Stimulated activated CD4-positive, alpha-beta T cell treated with anti-CD3 and anti-CD28 coated beads, TNF-alpha, amount 100 ng/mL, for 4 hours (primary cell): Measurements from ENCODE around the gene FEM1B.

Experiments used
- DNase-seq, 3 experiments: peaks; one replicate each; pipeline ENCODE4 v3.0.0-alpha.2; 2020; ENCODE audit warnings: low read depth in 3 of 3

Gene FEM1B

DNA sequence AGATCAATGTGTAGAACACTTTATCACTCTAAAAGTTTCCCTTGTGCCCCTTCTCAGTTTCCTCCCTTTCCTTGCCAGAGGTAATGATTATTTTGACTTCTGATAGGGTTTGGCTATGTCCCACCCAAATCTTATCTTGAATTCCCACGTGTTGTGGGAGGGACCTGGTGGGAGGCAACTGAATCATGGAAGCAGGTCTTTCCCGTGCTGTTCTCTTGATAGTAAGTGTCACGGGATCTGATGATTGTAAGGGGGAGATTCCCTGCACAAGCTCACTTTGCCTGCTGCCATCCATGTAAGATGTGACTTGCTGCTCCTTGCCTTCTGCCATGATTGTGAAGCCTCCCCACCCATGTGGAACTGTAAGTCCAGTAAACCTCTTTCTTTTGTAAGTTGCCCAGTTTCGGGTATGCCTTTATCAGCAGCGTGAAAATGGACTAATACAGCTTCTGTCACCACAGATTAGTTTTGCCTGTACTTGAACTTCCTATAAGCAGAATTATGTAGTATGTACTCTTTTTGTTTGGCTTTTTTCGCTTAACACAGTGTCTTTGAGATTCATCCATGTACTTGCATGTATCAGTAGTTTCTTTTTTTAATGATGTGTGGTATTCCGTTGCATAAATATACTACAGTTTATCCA, 7.2 kb downstream of the FEM1B start:
- no peak for DNase-seq

DNA sequence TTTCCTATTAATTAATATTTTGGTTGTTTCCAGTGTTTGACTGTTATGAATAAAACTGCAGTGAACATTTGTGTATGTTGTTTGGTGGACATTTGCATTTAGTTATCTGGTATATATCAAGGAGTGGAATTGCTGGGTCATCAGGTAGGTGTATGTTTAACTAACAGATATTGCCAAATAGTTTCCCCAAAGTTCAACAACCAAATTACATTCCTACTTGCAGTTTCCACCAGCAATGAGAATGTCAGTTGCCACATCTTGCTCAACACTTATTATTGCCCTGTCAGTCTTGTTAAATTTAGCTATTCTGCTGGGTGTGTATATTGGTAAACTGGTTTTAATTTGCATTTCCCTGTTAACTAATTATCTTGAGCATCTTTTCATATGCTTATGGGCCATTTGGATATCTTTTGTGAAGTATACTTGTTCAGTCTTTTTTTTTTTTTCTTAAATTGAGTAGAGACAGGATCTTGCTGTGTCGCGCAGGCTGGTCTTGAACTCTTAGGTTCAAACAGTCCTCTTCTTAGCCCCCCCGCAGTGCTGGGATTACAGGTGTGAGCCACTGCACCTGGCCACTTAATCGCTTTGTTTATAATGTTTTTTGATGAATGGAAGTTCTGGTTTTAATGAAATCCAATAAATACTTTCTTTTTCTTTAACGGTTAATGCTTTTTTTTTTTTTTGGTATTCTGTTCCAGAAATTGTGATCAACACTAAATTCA, 7.9 kb downstream of the FEM1B start:
- DNase-seq, result no peak

DNA sequence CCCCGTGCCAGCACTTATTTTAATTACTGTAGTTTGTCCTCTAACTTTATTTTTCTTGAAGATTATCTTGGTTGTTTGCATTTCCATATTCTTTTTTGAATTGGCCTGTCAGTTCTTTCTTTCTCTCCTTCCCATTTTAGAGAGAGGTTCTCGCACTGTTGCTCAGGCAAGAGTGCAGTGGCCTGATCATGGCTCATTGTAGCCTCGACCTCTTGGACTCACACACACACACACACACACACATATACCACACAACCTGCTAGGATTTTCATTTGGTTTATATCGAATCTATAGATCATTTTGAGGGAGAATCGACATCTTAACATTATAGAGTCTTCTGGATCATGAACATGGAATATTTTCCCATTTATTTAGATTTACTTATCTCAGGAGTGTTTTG, 8.7 kb downstream of the FEM1B start:
- no peak for DNase-seq

DNA sequence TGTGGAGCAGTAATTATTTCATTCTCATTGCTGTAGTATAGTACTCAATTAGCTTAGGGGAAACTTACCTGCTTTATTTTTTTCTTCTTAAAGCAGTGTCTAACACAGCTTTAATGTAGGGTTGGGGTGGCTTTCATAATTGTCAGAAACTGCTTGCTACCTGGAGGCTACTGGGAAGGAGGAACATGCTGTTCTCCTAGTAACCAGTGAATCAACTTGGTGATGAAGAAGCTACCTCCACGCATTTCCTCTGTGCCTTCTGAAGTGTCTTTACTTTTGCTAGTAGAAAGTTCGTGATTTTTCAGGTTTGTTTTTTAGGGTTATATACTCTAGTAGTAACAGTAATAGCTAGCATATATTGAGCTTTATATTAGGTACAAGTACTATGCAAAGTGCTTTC, 11.5 kb downstream of the FEM1B start:
- no peak for DNase-seq

DNA sequence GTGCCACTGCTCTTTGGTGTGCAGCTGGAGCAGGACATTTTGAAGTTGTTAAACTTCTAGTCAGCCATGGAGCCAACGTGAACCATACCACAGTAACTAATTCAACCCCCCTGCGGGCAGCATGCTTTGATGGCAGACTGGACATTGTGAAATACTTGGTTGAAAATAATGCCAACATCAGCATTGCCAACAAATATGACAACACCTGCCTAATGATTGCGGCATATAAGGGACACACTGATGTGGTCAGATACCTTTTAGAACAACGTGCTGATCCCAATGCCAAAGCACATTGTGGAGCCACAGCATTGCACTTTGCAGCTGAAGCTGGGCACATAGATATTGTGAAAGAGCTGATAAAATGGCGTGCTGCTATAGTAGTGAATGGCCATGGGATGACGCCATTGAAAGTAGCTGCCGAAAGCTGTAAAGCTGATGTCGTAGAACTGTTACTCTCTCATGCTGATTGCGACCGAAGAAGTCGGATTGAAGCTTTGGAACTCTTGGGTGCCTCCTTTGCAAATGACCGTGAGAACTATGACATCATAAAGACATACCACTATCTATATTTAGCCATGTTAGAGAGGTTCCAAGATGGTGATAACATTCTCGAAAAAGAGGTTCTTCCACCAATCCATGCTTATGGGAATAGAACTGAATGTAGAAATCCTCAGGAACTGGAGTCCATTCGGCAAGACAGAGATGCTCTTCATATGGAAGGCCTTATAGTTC, 12.2 kb downstream of the FEM1B start:
- DNase-seq, result no peak

DNA sequence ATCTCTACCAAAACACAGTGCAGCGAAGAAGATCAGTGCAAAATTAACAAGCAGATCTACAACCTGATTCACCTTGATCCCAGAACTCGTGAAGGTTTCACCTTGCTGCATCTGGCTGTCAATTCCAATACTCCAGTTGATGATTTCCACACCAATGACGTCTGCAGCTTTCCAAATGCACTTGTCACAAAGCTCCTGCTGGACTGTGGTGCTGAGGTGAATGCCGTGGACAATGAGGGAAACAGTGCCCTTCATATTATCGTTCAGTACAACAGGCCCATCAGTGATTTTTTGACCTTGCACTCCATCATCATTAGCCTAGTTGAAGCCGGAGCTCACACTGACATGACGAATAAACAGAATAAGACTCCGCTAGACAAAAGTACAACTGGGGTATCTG, 13.2 kb downstream of the FEM1B start:
- no peak for DNase-seq

DNA sequence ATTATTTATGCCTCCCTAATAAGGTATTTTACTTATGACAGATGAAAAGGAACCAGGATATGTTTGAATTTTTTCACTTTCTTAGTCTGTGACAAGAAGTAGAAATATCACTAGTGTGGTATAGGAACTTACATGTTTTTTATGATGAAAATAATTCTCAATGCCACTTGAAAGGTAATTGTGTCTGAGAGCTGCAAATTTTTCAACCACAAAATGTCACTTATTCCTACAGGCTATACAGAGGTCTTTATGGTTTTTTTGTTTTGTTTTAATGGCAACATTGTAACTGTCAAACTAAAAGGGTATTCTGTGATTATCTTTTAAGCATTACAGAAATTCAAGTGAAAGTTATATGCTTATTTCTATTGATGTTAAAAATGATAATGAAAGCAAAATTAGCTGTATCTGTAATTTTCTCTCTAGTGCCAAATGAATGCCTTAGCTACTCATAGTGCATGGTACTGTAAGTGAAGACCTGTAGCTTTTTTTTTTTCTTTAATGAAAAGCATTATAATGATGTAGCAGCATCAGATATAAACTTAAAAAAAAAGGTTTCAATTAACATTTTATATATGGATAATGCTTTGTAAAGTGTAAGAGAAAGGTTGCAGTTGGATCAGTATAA, 14.7 kb downstream of the FEM1B start:
- no peak for DNase-seq

DNA sequence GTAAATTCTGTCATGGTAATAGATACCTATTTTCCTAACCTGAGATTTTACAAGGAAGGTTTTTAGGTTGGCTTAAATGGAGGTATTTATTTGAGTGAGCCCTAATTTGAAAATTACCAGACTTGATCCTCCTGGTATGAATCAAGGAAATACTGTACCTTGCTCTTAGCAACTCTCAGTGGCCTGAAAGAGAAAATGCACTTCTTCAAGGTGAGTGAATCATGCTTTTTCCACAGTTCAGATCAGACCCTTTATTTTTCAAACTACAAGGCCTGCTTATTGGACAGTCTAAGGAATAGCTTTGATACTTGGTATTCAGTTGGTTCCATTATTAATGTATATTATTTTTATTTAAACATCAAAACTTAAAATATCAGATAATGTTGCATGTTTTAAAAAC, 15.4 kb downstream of the FEM1B start:
- DNase-seq, result no peak

DNA sequence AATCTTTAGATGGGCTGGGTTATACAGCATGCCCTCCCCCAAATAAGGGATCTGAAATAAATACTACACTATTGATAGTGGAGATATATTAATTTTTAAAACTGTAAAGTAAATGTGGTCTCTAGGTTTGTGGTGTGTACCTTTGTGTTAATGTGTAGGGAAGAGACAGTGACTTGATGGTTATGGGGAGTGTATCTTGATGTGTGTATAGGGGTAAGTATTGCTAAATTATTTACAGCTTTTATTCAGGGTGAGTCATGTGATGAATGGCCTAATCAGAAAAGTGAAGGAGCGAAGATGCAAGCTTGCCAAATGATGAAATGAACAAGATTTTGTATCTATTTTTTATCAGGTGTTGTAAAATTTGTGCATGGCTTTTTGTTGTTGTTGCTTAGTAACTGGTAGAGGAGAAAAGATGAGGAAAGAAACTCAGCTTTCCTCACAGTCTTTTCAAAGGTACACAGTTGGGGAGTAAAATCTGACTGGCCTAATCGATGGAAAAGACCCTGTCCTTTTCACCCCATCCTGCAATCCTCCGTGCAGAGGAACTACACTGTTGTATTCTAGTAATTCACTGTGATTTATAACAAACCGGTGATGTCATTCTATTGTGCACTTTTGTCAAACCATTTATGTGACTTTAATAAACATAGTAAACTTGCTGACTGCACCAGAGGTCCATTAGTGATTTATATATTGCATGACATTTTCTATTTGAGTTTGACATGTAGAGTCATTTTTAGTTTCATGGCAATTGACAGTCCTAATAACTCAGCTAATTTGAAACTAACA, 17.7 kb downstream of the FEM1B start:
- DNase-seq, result no peak

DNA sequence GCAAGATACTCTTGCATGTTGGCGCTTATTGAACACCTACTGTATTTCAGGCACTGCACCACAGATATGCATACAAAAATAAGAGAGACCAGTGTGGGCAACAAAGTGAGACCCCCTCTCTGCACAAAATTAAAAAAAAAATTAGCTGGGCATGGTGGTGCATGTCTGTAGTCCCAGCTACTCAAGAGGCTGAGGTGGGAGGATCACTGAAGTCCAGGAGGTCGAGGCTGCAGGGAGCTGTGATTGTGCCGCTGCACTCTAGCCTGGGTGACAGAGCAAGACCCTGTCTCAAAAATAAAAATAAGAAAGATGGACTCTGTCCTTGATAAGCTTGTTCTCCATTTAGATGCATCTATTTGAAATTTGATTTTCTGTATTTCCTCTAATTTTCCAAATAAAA, 20.8 kb downstream of the FEM1B start:
- no peak for DNase-seq

DNA sequence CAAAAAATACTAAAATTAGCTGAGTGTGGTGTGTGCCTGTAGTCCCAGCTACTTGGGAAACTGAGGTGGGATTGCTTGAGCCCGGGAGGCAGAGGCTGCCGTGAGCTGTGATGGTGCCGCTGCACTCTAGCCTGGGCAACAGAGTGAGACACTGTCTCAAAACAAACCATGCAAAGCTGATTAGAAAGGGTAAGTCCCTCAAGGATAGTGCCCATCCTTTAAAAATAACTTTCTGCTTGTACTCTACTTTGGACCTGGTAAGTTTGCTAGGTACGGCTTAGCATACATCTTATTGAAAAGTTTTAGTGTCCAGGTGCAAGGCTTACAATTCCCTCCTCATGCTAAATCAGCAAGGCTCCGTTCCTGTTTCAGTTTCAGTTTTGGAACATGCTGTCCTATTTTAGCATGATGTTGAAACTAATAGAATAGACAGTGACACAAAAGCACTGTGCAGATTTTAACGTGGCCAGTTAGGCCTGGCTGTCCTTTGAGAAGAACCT, 21.4 kb downstream of the FEM1B start:
- DNase-seq, result no peak

DNA sequence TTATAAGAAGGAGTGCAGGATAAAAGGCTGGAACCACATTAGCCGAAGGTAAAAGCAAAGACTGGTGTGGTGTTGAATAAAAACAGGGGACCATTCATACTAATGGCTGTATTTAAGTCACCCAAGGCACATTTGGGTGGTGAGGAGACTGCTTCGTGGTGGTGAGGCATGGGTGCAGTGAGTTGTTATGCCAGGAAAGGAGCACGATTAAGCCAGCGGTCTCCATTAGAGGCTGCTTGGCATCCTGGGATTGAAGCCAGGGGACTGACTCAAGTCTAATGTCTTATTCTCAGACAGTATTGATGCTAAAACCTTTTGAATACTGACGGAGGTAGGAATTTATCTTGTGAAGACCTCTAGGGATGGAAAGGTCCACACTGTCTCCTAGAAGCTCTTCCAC, 21.9 kb downstream of the FEM1B start:
- no peak for DNase-seq

DNA sequence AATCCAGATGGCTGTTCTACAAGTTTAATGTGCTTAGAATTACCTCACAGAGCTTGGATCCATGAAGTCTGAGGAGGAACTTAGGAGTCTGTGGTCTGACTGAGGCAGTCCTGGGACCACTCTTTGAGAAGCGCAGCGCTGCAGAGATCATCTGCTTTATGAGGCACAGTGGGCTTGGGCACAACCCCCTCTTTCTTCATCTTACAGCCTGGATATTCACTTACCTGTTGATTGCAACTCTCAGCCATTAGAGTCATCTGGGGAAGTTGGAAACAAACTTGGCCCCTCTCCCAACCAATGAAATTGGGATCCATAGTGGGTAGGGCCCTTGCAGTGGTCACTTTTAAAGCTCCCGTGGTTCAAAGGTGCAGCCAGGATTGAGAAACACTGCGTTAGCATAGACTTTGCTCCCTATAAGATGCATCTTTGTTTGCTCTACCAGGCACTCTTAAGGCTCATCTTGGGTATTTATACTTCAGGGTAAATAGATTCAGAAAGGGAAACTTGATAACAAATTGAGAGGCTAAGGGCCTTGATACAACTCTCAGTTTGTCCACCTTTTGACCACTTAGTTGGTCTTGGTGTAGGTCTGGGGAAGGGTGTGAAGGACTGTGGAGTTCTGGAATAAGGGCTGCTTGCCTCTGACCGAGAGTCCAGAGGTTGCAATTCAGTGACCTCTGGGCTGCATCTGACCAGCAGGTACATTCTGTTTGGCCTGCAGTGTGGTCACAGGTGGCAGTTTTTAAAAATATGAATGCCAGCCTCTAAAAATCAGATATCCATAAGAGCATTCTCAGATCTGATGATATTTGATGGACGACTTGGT, 22.8 kb downstream of the FEM1B start:
- no peak for DNase-seq

DNA sequence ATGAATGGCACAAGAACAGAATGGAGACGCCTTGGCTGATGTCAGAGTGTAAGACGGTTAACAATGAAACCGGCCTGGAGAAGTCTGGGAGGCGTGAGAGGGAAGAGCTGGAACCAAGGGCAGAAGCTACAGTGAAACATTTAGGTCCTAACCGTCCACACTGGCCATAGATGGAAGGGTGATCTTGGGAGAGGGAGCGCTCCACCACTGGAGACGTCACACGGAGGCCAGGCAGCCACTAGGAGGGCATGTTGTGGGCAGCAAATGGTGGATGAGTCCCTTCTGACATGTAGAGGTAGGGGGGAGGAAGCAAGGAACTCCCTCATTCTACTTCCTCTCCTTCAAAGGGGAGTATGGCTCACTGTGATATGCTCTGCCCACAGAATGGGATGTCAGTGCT, 23.8 kb downstream of the FEM1B start:
- DNase-seq, result no peak

DNA sequence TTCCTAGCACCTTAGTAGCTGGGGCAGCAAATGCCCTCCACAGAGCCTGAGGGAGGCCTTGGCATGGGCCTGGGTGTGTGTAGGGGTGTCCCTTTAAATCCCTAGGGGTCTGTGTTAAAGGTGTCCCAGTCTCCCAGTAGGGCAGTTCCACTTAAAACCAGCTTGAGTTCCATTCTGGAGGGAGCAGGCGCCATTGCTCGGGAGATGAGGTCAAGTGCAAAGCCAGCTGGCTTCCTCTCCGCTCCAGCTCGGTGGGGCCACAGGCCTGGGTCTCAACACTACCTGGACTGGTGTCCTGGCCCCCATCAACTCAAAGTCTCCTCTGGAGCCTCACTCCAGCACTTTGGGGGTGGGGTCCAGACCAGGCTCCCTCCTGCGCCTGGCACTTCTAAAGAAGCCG, 25.2 kb downstream of the FEM1B start:
- DNase-seq, result no peak

DNA sequence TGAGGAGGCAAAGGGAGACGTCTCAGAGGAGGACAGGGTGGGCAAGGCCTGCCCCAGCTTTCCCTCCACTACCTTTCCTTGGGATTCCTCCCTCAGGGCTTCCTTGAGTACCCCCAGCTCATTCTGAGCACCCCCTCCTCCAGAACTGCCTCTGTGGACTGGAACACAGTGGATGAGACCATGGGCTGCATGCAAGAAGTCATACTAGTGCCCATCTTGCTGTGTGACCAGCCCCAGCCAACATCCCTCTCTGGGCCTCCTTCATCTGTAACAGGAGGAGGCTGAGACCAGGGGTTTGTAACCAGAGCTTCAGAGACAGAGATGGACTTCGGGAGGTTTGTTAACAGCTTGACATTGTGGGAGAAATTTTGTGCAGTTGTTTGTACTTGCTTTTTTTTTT, 25.6 kb downstream of the FEM1B start:
- DNase-seq, result no peak

DNA sequence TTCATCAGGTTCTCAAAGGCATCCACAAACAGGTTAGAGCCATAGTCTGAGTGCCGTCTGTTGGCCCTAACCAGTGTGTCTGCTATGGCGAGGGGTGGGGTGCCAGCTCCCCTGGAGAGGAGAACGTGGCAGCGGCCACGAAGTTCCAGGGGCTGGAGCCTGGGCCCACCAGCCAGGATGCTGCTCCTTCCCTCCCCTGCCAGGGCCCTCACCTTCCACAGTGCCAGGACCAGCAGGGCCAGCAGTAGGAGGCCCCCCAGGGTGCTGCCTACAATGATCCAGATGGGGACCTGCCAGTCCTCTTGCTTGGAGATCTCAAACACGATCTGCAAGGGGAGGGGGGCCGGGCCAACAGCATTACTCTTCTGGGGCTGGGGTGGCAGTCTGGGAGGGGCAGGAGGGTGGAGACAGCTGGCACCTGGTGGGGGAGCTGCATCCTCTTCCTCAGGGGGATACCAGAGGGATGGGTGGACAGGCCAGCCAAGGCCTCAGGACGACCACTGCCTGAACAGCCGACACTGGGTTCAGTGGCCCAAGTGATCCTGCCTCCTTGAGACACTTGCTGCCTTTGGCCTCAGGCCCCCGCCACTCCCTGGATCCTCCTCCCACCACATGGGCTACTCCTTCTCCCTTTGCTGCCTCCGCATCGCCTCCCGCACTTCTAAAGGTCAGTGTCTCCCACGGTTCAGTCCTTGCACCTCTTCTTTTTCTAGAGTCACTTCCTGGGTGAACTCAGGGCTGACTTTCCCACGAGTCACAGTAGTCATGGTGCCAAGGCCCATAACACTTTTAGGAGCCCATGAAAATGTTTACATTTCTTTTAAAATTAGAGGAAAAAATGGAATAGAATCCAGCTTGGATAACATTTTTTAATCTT, 26.3 kb downstream of the FEM1B start:
- DNase-seq, result no peak

DNA sequence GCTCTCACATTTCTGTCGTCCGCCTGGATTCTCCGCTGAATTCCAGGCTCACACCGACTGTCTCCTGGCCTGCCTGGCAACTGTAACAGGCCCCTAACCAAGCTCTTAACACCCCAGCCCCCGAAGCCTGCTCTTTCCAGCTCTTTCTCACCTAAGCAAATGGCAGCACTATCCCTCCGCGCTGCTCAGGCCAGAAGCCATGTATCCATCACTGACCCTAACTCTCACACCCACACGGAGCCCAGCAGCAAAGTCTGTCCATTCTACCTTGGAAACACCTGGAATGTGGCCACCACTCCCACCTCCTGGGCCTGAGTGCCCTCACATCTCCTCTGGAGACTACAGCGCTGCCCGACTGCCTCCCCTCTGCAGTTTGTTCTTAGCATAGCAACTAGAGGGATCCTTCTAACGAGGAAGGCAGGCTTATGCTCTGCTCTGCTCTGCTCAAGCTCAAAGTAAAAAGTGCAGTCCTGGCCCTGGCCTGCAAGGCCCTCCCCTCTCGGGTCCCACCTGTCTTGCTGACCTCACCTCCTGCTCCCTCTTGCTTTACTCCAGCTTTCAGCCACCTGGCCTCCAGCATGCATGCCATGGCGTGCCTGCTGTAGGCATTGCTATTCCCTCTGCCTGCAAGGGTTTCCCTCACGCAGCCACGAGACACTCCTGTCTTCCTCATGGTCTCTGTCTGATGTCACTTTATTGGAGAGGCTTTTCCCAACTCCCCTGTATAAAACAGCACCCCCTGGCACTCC, 27.2 kb downstream of the FEM1B start:
- no peak for DNase-seq

DNA sequence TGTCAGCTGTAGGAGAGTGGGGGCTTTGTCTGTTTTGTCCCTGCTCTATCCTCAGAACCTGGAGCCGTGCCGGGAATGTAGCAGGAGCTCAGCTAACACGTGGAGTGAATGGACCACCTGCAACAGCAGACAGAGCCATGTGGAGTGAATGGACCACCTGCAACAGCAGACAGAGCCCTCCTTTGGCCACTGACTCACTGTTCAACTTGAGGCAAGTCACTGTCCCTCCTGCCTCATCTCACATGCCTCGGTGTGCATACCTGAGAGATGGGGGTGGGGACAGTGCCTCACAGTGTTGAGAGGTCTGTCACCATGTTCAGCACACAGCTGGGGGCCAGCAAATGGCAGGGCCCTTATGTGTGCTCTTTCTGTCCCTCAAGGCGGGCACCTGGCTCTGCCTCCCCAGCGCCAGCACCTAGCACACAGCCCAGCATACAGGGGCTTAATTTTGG, 27.9 kb downstream of the FEM1B start:
- DNase-seq, result no peak
